SU-DHL-6 (cell line): ENCODE data around the gene SDK2.

ENCODE experiments used
- H2AFZ ChIP-seq: fragments of 200-600 bp; sonication (generic); 2 replicates; pipeline ENCODE4 v1.6.1; 2014; ENCODE audit warnings: low read depth, mild to moderate bottlenecking, moderate library complexity, mixed read lengths, antibody characterized with exemption, low read length; ENCODE audit not compliant: severe bottlenecking
- H3F3A ChIP-seq: fragments of 200-600 bp; shearing (Covaris generic); 2 replicates; pipeline ENCODE4 v1.6.0; 2016; ENCODE audit warnings: antibody characterized with exemption, mild to moderate bottlenecking; ENCODE audit not compliant: insufficient read depth
- H3K27ac ChIP-seq: fragments of 200-600 bp; sonication (generic); 2 replicates; pipeline ENCODE4 v1.5.1; 2016; ENCODE audit warnings: low read depth, mild to moderate bottlenecking, low read length, moderate library complexity, mixed read lengths
- H3K27me3 ChIP-seq: fragments of 200-600 bp; sonication (generic), shearing (Covaris generic); 2 replicates; pipeline ENCODE4 v1.6.0; 2014; ENCODE audit warnings: mild to moderate bottlenecking, low read length
- H3K36me3 ChIP-seq: fragments of 200-600 bp; sonication (generic); 2 replicates; pipeline ENCODE4 v1.6.1; 2014; ENCODE audit warnings: mild to moderate bottlenecking, low read length, mixed read lengths
- H3K4me2 ChIP-seq: fragments of 300-600, 200-600 bp; shearing (Covaris generic), sonication (generic); 2 replicates; pipeline ENCODE4 v1.6.0; 2014; ENCODE audit warnings: low read length, low read depth, mild to moderate bottlenecking; ENCODE audit not compliant: poor library complexity, severe bottlenecking
- H3K4me3 ChIP-seq: fragments of 200-600 bp; sonication (generic); 2 replicates; pipeline ENCODE4 v1.5.1; 2014; ENCODE audit warnings: antibody characterized with exemption, low read length, mild to moderate bottlenecking, mixed read lengths; ENCODE audit not compliant: insufficient read depth, poor library complexity, severe bottlenecking
- H3K79me2 ChIP-seq: fragments of 200-600 bp; sonication (generic); 2 replicates; pipeline ENCODE4 v1.6.1; 2014; ENCODE audit warnings: mild to moderate bottlenecking, low read length, moderate library complexity; ENCODE audit not compliant: insufficient read depth
- H3K9ac ChIP-seq: fragments of 200-600 bp; sonication (generic); 2 replicates; pipeline ENCODE4 v1.7.0; 2014; ENCODE audit warnings: mild to moderate bottlenecking, low read length
- H3K9me2 ChIP-seq: fragments of 200-600 bp; sonication (generic); replicated peaks from 2 replicates; pipeline ENCODE4 v1.6.1; 2014; ENCODE audit warnings: low read length; ENCODE audit not compliant: insufficient read depth
- H3K9me3 ChIP-seq: fragments of 200-600 bp; sonication (generic); 2 replicates; pipeline ENCODE4 v1.6.1; 2014; ENCODE audit warnings: low read length, mixed read lengths; ENCODE audit not compliant: insufficient read depth
- H4K20me1 ChIP-seq: fragments of 200-600 bp; sonication (generic); 2 replicates; pipeline ENCODE4 v1.6.1; 2014; ENCODE audit warnings: low read depth, mild to moderate bottlenecking, antibody characterized with exemption, low read length, moderate library complexity, mixed read lengths
- CTCF ChIP-seq: fragments of 200-600 bp; sonication (generic); IDR thresholded peaks from one replicate; pipeline ENCODE4 v1.5.1; 2017; ENCODE audit warnings: antibody characterized with exemption, mild to moderate bottlenecking, low read length, moderate library complexity; ENCODE audit not compliant: insufficient read depth, poor library complexity, severe bottlenecking
- EZH2phosphoT487 ChIP-seq: fragments of 200-600 bp; sonication (generic), shearing (Covaris generic); conservative IDR thresholded peaks from 2 replicates; pipeline ENCODE4 v1.6.1; 2018; ENCODE audit warnings: mild to moderate bottlenecking, antibody characterized with exemption, low read length, moderate library complexity, mixed read lengths

The SDK2 gene

DNA sequence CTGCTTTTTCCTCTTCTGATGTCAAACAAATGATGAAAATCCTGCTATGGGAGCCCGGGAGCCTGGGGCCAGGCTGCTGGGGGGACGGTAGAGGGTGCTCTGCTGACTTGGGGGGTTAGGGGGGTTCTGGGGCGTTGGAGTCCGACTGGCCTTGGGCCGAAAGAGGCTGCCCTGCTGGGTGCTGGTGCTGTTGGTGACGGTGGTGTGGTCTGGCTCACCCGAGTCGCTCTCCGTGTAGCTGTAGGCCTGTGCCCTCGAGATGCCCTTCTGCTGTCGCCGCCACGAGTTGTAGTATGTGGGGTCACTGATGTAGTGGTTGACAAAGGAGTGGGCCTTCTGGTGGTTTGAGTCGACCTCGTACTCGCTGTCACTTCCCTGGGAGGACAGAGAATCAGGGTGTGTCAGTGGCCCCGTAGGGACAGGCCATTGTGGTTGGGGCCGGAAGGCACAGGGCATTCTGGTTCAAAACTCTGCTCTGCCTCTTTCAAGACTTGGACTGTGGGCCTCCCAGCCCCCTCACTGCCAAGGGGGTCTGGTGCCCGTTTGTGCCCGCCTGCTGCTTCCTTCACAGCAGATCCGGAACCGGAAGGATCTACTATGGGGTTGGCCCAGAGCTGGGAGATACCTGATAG is 305.6 kb downstream of the SDK2 start:
- Histone ChIP-seq H2AFZ (no peak overlapping the region), H3K36me3 (no peaks in the 10 kb centered on the region), H3K79me2 (no peaks in the 10 kb centered on the region), H3K9ac (no peak overlapping the region), H3K27me3 (no peaks in the 10 kb centered on the region), H3F3A (no peaks in the 10 kb centered on the region), H4K20me1 (no peaks in the 10 kb centered on the region), H3K9me3 (no peaks in the 10 kb centered on the region), H3K27ac (no peak overlapping the region), H3K9me2 (no peaks in the 10 kb centered on the region), H3K4me3 (no peak overlapping the region), H3K4me2 (no peak overlapping the region)
- TF ChIP-seq CTCF, result no peak
- TF ChIP-seq EZH2phosphoT487, result no peak

GRCh38 chr17:73338050-73338521 is 306.2 kb downstream of the SDK2 start:
- H4K20me1 ChIP-seq, result no peaks in the 10 kb centered on the region
- no peaks in the 10 kb centered on the region for H3K36me3 ChIP-seq
- H2AFZ ChIP-seq, result no peak overlapping the region
- no peaks in the 10 kb centered on the region for H3K9me2 ChIP-seq
- H3K79me2 ChIP-seq, result no peaks in the 10 kb centered on the region
- H3K27me3 ChIP-seq, result no peaks in the 10 kb centered on the region
- no peak for TF ChIP-seq EZH2phosphoT487
- TF ChIP-seq CTCF, result no peak
- no peak overlapping the region for H3K4me3 ChIP-seq
- no peak overlapping the region for H3K9ac ChIP-seq
- no peaks in the 10 kb centered on the region for H3K9me3 ChIP-seq
- no peak overlapping the region for H3K4me2 ChIP-seq
- no peak overlapping the region for H3K27ac ChIP-seq
- no peaks in the 10 kb centered on the region for H3F3A ChIP-seq

DNA sequence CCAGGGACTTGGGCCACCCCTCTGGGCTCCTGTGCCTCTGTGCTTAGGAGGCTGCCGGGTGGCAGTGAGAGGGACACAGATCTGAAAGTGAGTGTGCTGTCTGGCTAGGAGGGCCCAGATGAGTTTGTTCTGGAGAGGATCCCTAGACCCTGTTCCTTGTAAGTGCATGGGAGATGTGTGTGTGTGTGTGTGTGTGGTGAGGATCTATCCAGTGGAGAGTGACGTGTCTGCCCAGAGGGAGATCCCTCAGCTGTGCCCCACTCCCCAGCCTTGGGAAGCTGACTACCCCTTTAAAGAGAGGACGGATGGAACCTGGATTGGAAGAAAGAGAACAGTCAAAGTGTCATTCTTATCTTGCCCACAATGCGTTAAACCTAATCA is 306.9 kb downstream of the SDK2 start:
- Histone ChIP-seq H3K27me3 (no peaks in the 10 kb centered on the region), H3K4me3 (no peak overlapping the region), H3K9ac (no peak overlapping the region), H3K79me2 (no peaks in the 10 kb centered on the region), H2AFZ (no peak overlapping the region), H3K9me2 (no peaks in the 10 kb centered on the region), H3K4me2 (no peak overlapping the region), H3K9me3 (no peaks in the 10 kb centered on the region), H3F3A (no peaks in the 10 kb centered on the region), H4K20me1 (no peaks in the 10 kb centered on the region), H3K27ac (no peak overlapping the region), H3K36me3 (no peaks in the 10 kb centered on the region)
- TF ChIP-seq EZH2phosphoT487, result no peak
